Frontal cortex (tissue), 4 donors: ENCODE results near the gene CDSN. TPM values are rescaled to one million over a fixed set of nuclear protein-coding genes. Genes with fewer than 3 reads are reported as not detected.
"Not testable (repeated sequence)": the region's sequence is repeated elsewhere in the genome, so short reads cannot be mapped to it uniquely, and the experiment has no call there.

Experiments
- DNase-seq, 2 donors: peaks; one replicate each; pipeline ENCODE4 v3.0.0; 2012; ENCODE audit warnings: low spot score in 2 of 2
- FAIRE-seq: peaks from 2 replicates; lab custom pipeline; 2012; peaks lifted over from hg19 to GRCh38; lab: Jason Lieb, UNC
- total RNA-seq: library from RNA; depleted of rRNA; stranded (reverse); fragments of >200 nt; gene quantifications from one replicate; pipeline ENCODE4 v1.2.3, GENCODE V29; 2014
- donor health status: control.
- donor health status: control.
- donor health status: control.

The CDSN gene
- total RNA-seq = not detected

GRCh38 chr6:31120151-31120915 is at the start of gene CDSN:
Gene CDSN, minus strand, starts transcription at chr6:31120446. Its CDS starts 27 bp downstream, at chr6:31120419.
- DNase-seq (no peak), FAIRE-seq (no peak)

GRCh38 chr6:31169123-31169857 is 49.0 kb upstream of the CDSN start:
- DNase-seq = no peak
- no peak for FAIRE-seq

GRCh38 chr6:31168606-31169005 is 48.4 kb upstream of the CDSN start:
- FAIRE-seq (no peak), DNase-seq (no peak)

- no peak for FAIRE-seq
- no peak for DNase-seq
These were observed 45.7 kb upstream of the CDSN start for GRCh38 chr6:31165986-31166385.

GRCh38 chr6:31165064-31165832 is 45.0 kb upstream of the CDSN start:
- not testable (repeated sequence) for FAIRE-seq, DNase-seq

GRCh38 chr6:31164475-31165063 is 44.3 kb upstream of the CDSN start:
- not testable (repeated sequence) for FAIRE-seq, DNase-seq

GRCh38 chr6:31163922-31164321 is 43.7 kb upstream of the CDSN start:
- DNase-seq = no peak
- FAIRE-seq = no peak

- DNase-seq = no peak
- FAIRE-seq = no peak
These were observed 42.4 kb upstream of the CDSN start for GRCh38 chr6:31162463-31163165.

- no peak for FAIRE-seq
- no peak for DNase-seq
These were observed 41.2 kb upstream of the CDSN start for GRCh38 chr6:31161216-31162126.

- DNase-seq (no peak), FAIRE-seq (no peak)
These were observed 38.9 kb upstream of the CDSN start for GRCh38 chr6:31158863-31159855.

- peak; percentile 61 for FAIRE-seq
- peak; percentile 95 to 99 for DNase-seq
These were observed 38.1 kb upstream of the CDSN start, which contains the start of gene TCF19 for GRCh38 chr6:31158140-31158862. Gene TCF19, plus strand, starts transcription at chr6:31158589. Its CDS starts 881 bp downstream, at chr6:31159470.

- FAIRE-seq = no peak
- DNase-seq = peak; percentile 41 to 50
These were observed 37.4 kb upstream of the CDSN start, which contains the start of gene CCHCR1 for GRCh38 chr6:31157513-31158139. Gene CCHCR1, minus strand, starts transcription at chr6:31157802. Its CDS starts 202 bp downstream, at chr6:31157600.

- FAIRE-seq (no peak), DNase-seq (no peak)
These were observed 36.4 kb upstream of the CDSN start for GRCh38 chr6:31156641-31157040.

- no peak for DNase-seq
- no peak for FAIRE-seq
These were observed 34.2 kb upstream of the CDSN start for GRCh38 chr6:31154436-31154835.

- FAIRE-seq (no peak), DNase-seq (no peak)
These were observed 32.5 kb upstream of the CDSN start for GRCh38 chr6:31152781-31153180.
